H9 (cell line): ENCODE data around the gene CDKN2B. TPM values are rescaled to one million over a fixed set of nuclear protein-coding genes. Genes with fewer than 3 reads are reported as not detected.

ENCODE experiments used
- DNase-seq: peaks from one replicate; pipeline ENCODE4 v3.0.0-alpha.2; 2017
- H2AFZ ChIP-seq: one replicate; pipeline ENCODE4 v1.6.1; 2013; ENCODE audit warnings: mild to moderate bottlenecking, low read length, control low read depth, moderate library complexity
- H2AK5ac ChIP-seq: 2 replicates; pipeline ENCODE4 v1.6.1; 2013; ENCODE audit warnings: low read length, control low read depth, mixed read lengths; ENCODE audit not compliant: insufficient read length
- H2BK120ac ChIP-seq: one replicate; pipeline ENCODE4 v1.6.1; 2013; ENCODE audit warnings: low read depth, mild to moderate bottlenecking, low read length, control low read depth, inconsistent platforms; ENCODE audit not compliant: poor library complexity, severe bottlenecking
- H2BK12ac ChIP-seq: 2 replicates; pipeline ENCODE4 v1.6.1; 2013; ENCODE audit warnings: low read length, control low read depth, mixed read lengths, low read depth; ENCODE audit not compliant: insufficient read length
- H2BK15ac ChIP-seq: 2 replicates; pipeline ENCODE4 v1.6.1; 2013; ENCODE audit warnings: low read depth, low read length, control low read depth
- H2BK20ac ChIP-seq: one replicate; pipeline ENCODE4 v1.6.1; 2013; ENCODE audit warnings: low read depth, mild to moderate bottlenecking, low read length, control low read depth, inconsistent platforms; ENCODE audit not compliant: poor library complexity, severe bottlenecking
- H2BK5ac ChIP-seq: 2 replicates; pipeline ENCODE4 v1.6.1; 2013; ENCODE audit warnings: low read length, control low read depth, mixed read lengths; ENCODE audit not compliant: insufficient read length
- H3K14ac ChIP-seq: 2 replicates; pipeline ENCODE4 v1.6.1; 2013; ENCODE audit warnings: low read length, control low read depth; ENCODE audit not compliant: insufficient read depth
- H3K18ac ChIP-seq: 2 replicates; pipeline ENCODE4 v1.6.1; 2013; ENCODE audit warnings: low read depth, mild to moderate bottlenecking, mixed read lengths, low read length, control low read depth; ENCODE audit not compliant: insufficient read length
- H3K23ac ChIP-seq: 2 replicates; pipeline ENCODE4 v1.6.1; 2013; ENCODE audit warnings: low read length, control low read depth, mixed read lengths, low read depth; ENCODE audit not compliant: insufficient read length
- H3K23me2 ChIP-seq: 2 replicates; pipeline ENCODE4 v1.6.1; 2013; ENCODE audit warnings: low read depth, mild to moderate bottlenecking, mixed read lengths, low read length, control low read depth; ENCODE audit not compliant: insufficient read length, poor library complexity, severe bottlenecking
- H3K27ac ChIP-seq: 2 replicates; pipeline ENCODE4 v1.5.1; 2013; ENCODE audit warnings: low read length, control low read depth, mixed read lengths, low read depth; ENCODE audit not compliant: insufficient read length
- H3K27me3 ChIP-seq: 2 replicates; pipeline ENCODE4 v1.6.1; 2013; ENCODE audit warnings: low read length, control low read depth, inconsistent platforms; ENCODE audit not compliant: insufficient read depth
- H3K4ac ChIP-seq: 2 replicates; pipeline ENCODE4 v1.6.1; 2013; ENCODE audit warnings: low read depth, mild to moderate bottlenecking, control low read depth, inconsistent platforms, low read length, moderate library complexity
- H3K4me1 ChIP-seq: 2 replicates; pipeline ENCODE4 v1.6.1; 2013; ENCODE audit warnings: low read length, control low read depth, inconsistent platforms; ENCODE audit not compliant: insufficient read depth
- H3K4me2 ChIP-seq: 2 replicates; pipeline ENCODE4 v1.6.1; 2013; ENCODE audit warnings: low read length, control low read depth, mixed read lengths; ENCODE audit not compliant: insufficient read length, insufficient read depth
- H3K56ac ChIP-seq: 2 replicates; pipeline ENCODE4 v1.6.1; 2013; ENCODE audit warnings: low read depth, mild to moderate bottlenecking, mixed read lengths, low read length, control low read depth; ENCODE audit not compliant: insufficient read length
- H3K79me1 ChIP-seq: 2 replicates; pipeline ENCODE4 v1.6.1; 2013; ENCODE audit warnings: low read depth, mild to moderate bottlenecking, moderate library complexity, low read length, control low read depth, inconsistent platforms; ENCODE audit not compliant: insufficient read depth, poor library complexity, severe bottlenecking
- H3K79me2 ChIP-seq: 2 replicates; pipeline ENCODE4 v1.6.1; 2013; ENCODE audit warnings: low read length, control low read depth, inconsistent platforms; ENCODE audit not compliant: insufficient read depth
- H3K9ac ChIP-seq: 2 replicates; pipeline ENCODE4 v1.6.1; 2013; ENCODE audit warnings: low read length, control low read depth, mixed read lengths; ENCODE audit not compliant: insufficient read length; ENCODE audit errors: extremely low read depth
- H3K9me3 ChIP-seq: one replicate; pipeline ENCODE4 v1.6.1; 2013; ENCODE audit warnings: low read depth, low read length, inconsistent platforms; ENCODE audit not compliant: control insufficient read depth
- H3T11ph ChIP-seq: one replicate; pipeline ENCODE4 v1.6.1; 2013; ENCODE audit warnings: mild to moderate bottlenecking, low read length, control low read depth, inconsistent platforms
- H4K20me1 ChIP-seq: one replicate; pipeline ENCODE4 v1.6.1; 2013; ENCODE audit not compliant: control insufficient read depth, insufficient read length, insufficient read depth
- H4K5ac ChIP-seq: 2 replicates; pipeline ENCODE4 v1.6.1; 2013; ENCODE audit warnings: low read depth, mild to moderate bottlenecking, mixed read lengths, low read length, control low read depth; ENCODE audit not compliant: insufficient read length
- H4K8ac ChIP-seq: replicated peaks from 2 replicates; pipeline ENCODE4 v1.6.1; 2013; ENCODE audit warnings: low read length, control low read depth, mixed read lengths, low read depth; ENCODE audit not compliant: insufficient read length
- H4K91ac ChIP-seq: 2 replicates; pipeline ENCODE4 v1.6.1; 2013; ENCODE audit warnings: low read depth, mild to moderate bottlenecking, moderate library complexity, mixed read lengths, low read length, control low read depth; ENCODE audit not compliant: insufficient read length
- H3K27ac Mint-ChIP-seq, 3 experiments: 2 replicates in 2 of 3; 3 replicates in 1 of 3; pipeline ENCODE4 v1.8.0; 2020 to 2021; ENCODE audit warnings: mixed read lengths in 3 of 3, mild to moderate bottlenecking in 1 of 3, moderate library complexity in 1 of 3
- H3K27me3 Mint-ChIP-seq: 2 replicates; pipeline ENCODE4 v1.8.0; 2021; ENCODE audit warnings: low read depth, mild to moderate bottlenecking, moderate library complexity, mixed read lengths
- H3K36me3 Mint-ChIP-seq, 3 experiments: 2 replicates in 2 of 3; 3 replicates in 1 of 3; pipeline ENCODE4 v1.8.0; 2020 to 2021; ENCODE audit warnings: low read depth in 3 of 3, mixed read lengths in 3 of 3; ENCODE audit not compliant: insufficient read depth in 1 of 3
- H3K4me1 Mint-ChIP-seq, 2 experiments: 2 replicates each; pipeline ENCODE4 v1.8.0; 2020; ENCODE audit warnings: mixed read lengths in 2 of 2
- H3K4me3 Mint-ChIP-seq, 2 experiments: 2 replicates in 1 of 2; 3 replicates in 1 of 2; pipeline ENCODE4 v1.8.0; 2020 to 2021; ENCODE audit warnings: mild to moderate bottlenecking in 2 of 2, mixed read lengths in 2 of 2, moderate library complexity in 1 of 2
- H3K9me3 Mint-ChIP-seq, 2 experiments: 2 replicates in 1 of 2; 3 replicates in 1 of 2; pipeline ENCODE4 v1.8.0; 2020; ENCODE audit warnings: mild to moderate bottlenecking in 2 of 2, mixed read lengths in 2 of 2, moderate library complexity in 1 of 2
- CTCF ChIP-seq: fragments of 200-600 bp; sonication (generic); conservative IDR thresholded peaks from 3 replicates; pipeline ENCODE4 v1.8.0; 2021; ENCODE audit warnings: antibody characterized with exemption, mild to moderate bottlenecking
- WGBS: extraction: QIAGEN DNeasy Blood & Tissue Kit; methylation state at CpG from one replicate; pipeline ENCODE4 v1.1.7; 2013; ENCODE audit warnings: missing lambda C conversion rate, low lambda C conversion rate, mixed read lengths; ENCODE audit not compliant: insufficient read length; ENCODE audit errors: extremely low coverage; 5-methylcytosine and 5-hydroxymethylcytosine counted together
- total RNA-seq: library from RNA; stranded (reverse); gene quantifications from 2 replicates; pipeline ENCODE4 v1.2.1, GENCODE V29; 2021

Gene CDKN2B
- total RNA-seq, 1 experiment from 2014 or later, result 0.13 TPM

- H2AK5ac ChIP-seq, result no peak overlapping the region
- H2BK15ac ChIP-seq, result no peak overlapping the region
- no peaks in the 10 kb centered on the region for H3K79me1 ChIP-seq
- no peaks in the 10 kb centered on the region for H3K9me3 ChIP-seq
- H3K4ac ChIP-seq, result no peak overlapping the region
- H2BK12ac ChIP-seq, result no peak overlapping the region
- no peaks in the 10 kb centered on the region for H4K20me1 ChIP-seq
- Mint-ChIP-seq H3K27me3 (no peaks in the 10 kb centered on the region), H3K4me3 (no peak overlapping the region), H3K4me1 (peaks cover 4 to 10% of the 10 kb centered on the region in 2 experiments), H3K36me3 (no peaks in the 10 kb centered on the region), H3K9me3 (no peaks in the 10 kb centered on the region), H3K27ac (no peak overlapping the region)
- no peak overlapping the region for H4K5ac ChIP-seq
- no peak overlapping the region for H3K9ac ChIP-seq
- no peak overlapping the region for H2BK5ac ChIP-seq
- no peak overlapping the region for H4K91ac ChIP-seq
- no peak overlapping the region for H2BK120ac ChIP-seq
- TF ChIP-seq CTCF, result no peak
- H2BK20ac ChIP-seq, result no peak overlapping the region
- no peak overlapping the region for H3K23ac ChIP-seq
- DNase-seq, result no peak
- H3K4me1 ChIP-seq, result no peaks in the 10 kb centered on the region
- no peaks in the 10 kb centered on the region for H3K23me2 ChIP-seq
- H2AFZ ChIP-seq, result no peak overlapping the region
- H3K18ac ChIP-seq, result no peak overlapping the region
- no peak overlapping the region for H3K4me2 ChIP-seq
- H3K27ac ChIP-seq, result no peak overlapping the region
- no peak overlapping the region for H3T11ph ChIP-seq
- H3K56ac ChIP-seq, result no peak overlapping the region
- H4K8ac ChIP-seq, result no peak overlapping the region
- WGBS, result no CpG with 5 or more reads among the region's 4 CpGs
- H3K27me3 ChIP-seq, result no peaks in the 10 kb centered on the region
- no peaks in the 10 kb centered on the region for H3K79me2 ChIP-seq
- H3K14ac ChIP-seq, result no peak overlapping the region
These were observed 43.4 kb upstream of the CDKN2B start for GRCh38 chr9:22052376-22052945.
